ENCODE measurements around the gene GSTK1.

GRCh38 chr7:143282124-143282523, 18.9 kb downstream of the GSTK1 start:
- TF ChIP-seq CTCF (conservative IDR thresholded peaks at IDR 0.05) (no peak), EZH2 (IDR thresholded peaks at IDR 0.05; ENCODE audit: low read depth) (no peak)

Measured in PC-9 (cell line).